ENCODE results near the gene HACE1. TPM values are rescaled to one million over a fixed set of nuclear protein-coding genes. Genes with fewer than 3 reads are reported as not detected.

The HACE1 gene
- total RNA-seq, 1 donor from 2014 or later, result 23.2 TPM

- intact Hi-C loops (cut with DNase I), result no loop called here
- DNase-seq (ENCODE audit: low spot score) (no peak), ATAC-seq (no peak)
These were observed 160.0 kb downstream of the HACE1 start for GRCh38 chr6:104699593-104700329.

GRCh38 chr6:104698979-104699378, 160.7 kb downstream of the HACE1 start:
- intact Hi-C loops (cut with DNase I), result no loop called here

GRCh38 chr6:104692008-104692407, 167.7 kb downstream of the HACE1 start:
- intact Hi-C loops (cut with DNase I), result no loop called here
- ATAC-seq, result no peak
- DNase-seq (ENCODE audit: low spot score), result no peak

More at GRCh38 chr6:104698979-104699378, 160.7 kb downstream of the HACE1 start:
- no peak for ATAC-seq
- DNase-seq (ENCODE audit: low spot score), result no peak

GRCh38 chr6:104689551-104690205, 170.0 kb downstream of the HACE1 start:
- DNase-seq (ENCODE audit: low spot score) (no peak), ATAC-seq (no peak)
- intact Hi-C loops (cut with DNase I), result no loop called here

- DNase-seq (ENCODE audit: low spot score), result no peak
- intact Hi-C loops (cut with DNase I), result no loop called here
- no peak for ATAC-seq
These were observed 171.3 kb downstream of the HACE1 start for GRCh38 chr6:104688283-104688969.

- no peak for ATAC-seq
- intact Hi-C loops (cut with DNase I), result no loop called here
- DNase-seq (ENCODE audit: low spot score), result no peak
These were observed 173.1 kb downstream of the HACE1 start for GRCh38 chr6:104686550-104687175.

GRCh38 chr6:104685871-104686549, 173.7 kb downstream of the HACE1 start:
- no peak for ATAC-seq
- intact Hi-C loops (cut with DNase I), result no loop called here
- no peak for DNase-seq (ENCODE audit: low spot score)

- DNase-seq (ENCODE audit: low spot score), result no peak
- intact Hi-C loops (cut with DNase I), result no loop called here
- ATAC-seq, result no peak
These were observed 174.8 kb downstream of the HACE1 start for GRCh38 chr6:104684911-104685415.

GRCh38 chr6:104683809-104684208, 175.9 kb downstream of the HACE1 start:
- intact Hi-C loops (cut with DNase I), result no loop called here

GRCh38 chr6:104682722-104683643, 176.7 kb downstream of the HACE1 start:
- intact Hi-C loops (cut with DNase I), result no loop called here
- DNase-seq (ENCODE audit: low spot score), result no peak
- no peak for ATAC-seq

More at GRCh38 chr6:104683809-104684208, 175.9 kb downstream of the HACE1 start:
- DNase-seq (ENCODE audit: low spot score) (no peak), ATAC-seq (no peak)

GRCh38 chr6:104680539-104680938, 179.2 kb downstream of the HACE1 start:
- intact Hi-C loops (cut with DNase I), result no loop called here
- no peak for DNase-seq (ENCODE audit: low spot score)
- ATAC-seq, result no peak

- ATAC-seq (no peak), DNase-seq (ENCODE audit: low spot score) (no peak)
- intact Hi-C loops (cut with DNase I), result no loop called here
These were observed 179.7 kb downstream of the HACE1 start for GRCh38 chr6:104679971-104680370.

Other genes with a start within 250 kb of the HACE1 start
- gene LIN28B, start 97.2 kb upstream of the HACE1 start, total RNA-seq, result not detected